ENCODE data around the gene KNCN.

KNCN gene

DNA sequence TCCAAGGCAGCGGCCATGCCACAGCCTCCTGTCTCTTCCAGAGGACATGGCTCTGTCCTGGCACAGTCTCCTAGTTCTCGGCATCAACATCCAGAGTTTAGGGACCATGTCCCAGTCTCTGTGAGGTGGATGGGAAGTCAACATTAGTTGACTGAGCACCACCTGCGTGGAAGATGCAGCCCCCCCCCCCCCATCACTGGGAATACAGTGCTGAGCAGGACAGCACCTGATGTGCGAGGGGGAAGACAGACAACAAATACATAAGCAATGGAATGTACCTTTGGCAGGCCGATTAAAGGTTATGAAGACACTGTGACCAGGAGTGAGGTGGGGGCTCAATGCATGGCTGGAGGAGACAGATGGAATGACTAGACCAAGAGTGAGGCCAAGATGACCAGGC is 26.6 kb downstream of the KNCN start:
- peaks cover 50% of the 10 kb centered on the region for H3K4me1 Mint-ChIP-seq
- H3K27me3 Mint-ChIP-seq: peaks cover 68% of the 10 kb centered on the region
- ATAC-seq (no peak), DNase-seq (no peak)
- H3K4me3 Mint-ChIP-seq: no peak overlapping the region
- H3K27ac Mint-ChIP-seq: no peak overlapping the region
- no peaks in the 10 kb centered on the region for H3K9me3 Mint-ChIP-seq

DNA sequence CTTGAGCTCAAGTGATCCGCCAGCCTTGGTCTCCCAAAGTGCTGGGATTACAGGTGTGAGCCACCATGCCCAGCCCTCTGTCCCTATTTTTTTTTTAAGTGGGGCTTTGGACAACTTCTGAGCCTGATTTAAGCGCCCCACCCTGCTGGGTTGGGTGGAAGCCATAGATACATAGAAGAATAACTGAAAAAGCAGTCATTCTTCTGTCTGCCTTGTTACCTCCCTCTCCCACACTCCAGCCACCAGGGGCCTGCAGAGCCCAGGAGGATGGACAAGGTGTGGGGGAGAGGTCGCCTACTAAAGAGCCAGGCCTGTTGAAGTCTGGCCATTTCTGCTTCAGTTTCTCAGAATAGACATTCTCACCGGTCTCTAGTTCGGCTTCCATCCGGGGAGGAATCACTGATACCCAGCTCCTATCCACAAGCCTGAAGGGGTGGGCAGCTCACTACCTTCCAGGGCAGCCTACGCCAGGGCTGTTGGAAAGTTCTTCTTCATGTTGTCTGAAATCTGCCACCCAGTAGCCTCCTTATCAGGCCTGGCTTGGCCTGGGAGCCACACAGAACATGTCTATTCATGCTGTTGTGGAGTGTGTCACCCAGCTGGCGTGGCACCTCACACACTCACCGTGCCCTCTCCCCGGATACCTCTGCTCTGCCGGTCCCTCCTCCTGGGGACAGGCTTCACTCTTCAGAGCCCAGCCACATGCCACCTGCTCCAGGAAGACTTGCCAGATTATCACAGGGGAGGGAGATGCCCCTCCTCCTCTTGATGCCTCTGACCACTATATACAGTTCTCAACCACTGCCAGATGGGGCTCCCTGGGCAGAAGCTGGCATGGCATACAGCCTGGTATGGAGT is 27.7 kb downstream of the KNCN start:
- H3K4me1 Mint-ChIP-seq: peaks cover 40% of the 10 kb centered on the region
- DNase-seq (no peak), ATAC-seq (no peak)
- no peak overlapping the region for H3K4me3 Mint-ChIP-seq
- no peaks in the 10 kb centered on the region for H3K9me3 Mint-ChIP-seq
- peaks cover 60% of the 10 kb centered on the region for H3K27me3 Mint-ChIP-seq
- no peak overlapping the region for H3K27ac Mint-ChIP-seq

DNA sequence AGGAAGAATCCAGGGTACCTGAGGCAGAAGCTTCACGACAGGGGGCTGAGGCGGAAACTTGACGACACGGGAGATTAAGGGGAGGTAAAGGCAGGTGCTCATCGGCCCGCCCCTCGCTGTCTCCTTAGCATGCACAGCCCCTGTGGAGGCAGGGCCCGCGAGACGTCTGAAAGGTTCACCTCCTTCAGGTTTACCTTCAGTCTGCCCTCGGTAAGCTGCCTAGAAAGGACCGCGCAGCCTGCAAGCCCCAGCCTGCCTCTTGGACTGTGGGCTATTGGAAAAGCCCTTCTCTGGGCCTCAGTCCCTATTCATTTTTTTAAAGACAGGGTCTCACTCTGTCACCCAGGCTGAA is 28.5 kb downstream of the KNCN start:
- peaks cover 33% of the 10 kb centered on the region for H3K4me1 Mint-ChIP-seq
- no peak for ATAC-seq
- H3K27ac Mint-ChIP-seq: peak overlapping the region in 1 of 2 donors; percentile 72
- peaks cover 60% of the 10 kb centered on the region for H3K27me3 Mint-ChIP-seq
- H3K9me3 Mint-ChIP-seq: no peaks in the 10 kb centered on the region
- DNase-seq: no peak
- no peak overlapping the region for H3K4me3 Mint-ChIP-seq

DNA sequence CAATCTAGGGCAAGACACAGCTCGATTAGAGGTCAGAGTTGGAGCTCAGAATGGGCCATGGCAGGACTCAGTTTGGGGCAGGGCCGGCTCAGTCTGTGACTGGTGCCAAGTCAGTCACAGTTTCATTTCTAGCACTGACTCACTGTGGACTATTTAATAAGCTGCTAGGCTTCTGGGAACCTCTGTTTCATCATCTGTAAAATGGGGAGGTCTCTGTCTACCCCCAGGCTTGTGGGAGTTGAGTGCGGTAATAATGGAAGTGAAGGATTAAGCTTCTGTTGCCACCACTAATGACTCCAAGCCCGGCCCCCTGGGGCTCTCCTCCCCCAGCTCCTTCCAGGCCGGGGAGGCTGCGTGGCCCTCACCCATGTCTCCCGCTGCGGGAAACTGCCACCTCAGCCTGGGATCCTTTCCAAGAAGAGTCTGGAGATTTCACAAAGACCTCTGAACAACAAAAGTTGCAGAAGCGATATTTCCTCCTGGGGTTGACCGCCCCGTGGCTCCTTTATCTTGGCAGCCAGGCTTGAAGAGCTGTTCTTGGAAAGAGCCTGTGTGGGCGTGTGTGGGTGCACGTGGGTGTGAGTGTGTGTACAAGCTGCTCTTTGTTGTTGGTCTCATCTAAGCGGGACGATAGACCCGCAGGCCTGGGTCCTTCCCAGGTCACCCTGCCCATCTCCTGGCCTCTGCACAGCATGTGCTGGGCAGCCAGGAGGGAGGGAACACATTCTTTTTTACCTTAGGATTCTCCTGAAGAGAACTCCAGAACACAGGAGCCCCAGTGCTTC is 29.1 kb downstream of the KNCN start:
- ATAC-seq (peak; percentile 95), DNase-seq (peak in 1 of 2 donors; percentile 63)
- peaks cover 33% of the 10 kb centered on the region for H3K4me1 Mint-ChIP-seq
- peaks cover 60% of the 10 kb centered on the region for H3K27me3 Mint-ChIP-seq
- H3K9me3 Mint-ChIP-seq: no peaks in the 10 kb centered on the region
- H3K4me3 Mint-ChIP-seq: peak overlapping the region; percentile 19 to 50
- peak overlapping the region; percentile 72 to 83 for H3K27ac Mint-ChIP-seq

DNA sequence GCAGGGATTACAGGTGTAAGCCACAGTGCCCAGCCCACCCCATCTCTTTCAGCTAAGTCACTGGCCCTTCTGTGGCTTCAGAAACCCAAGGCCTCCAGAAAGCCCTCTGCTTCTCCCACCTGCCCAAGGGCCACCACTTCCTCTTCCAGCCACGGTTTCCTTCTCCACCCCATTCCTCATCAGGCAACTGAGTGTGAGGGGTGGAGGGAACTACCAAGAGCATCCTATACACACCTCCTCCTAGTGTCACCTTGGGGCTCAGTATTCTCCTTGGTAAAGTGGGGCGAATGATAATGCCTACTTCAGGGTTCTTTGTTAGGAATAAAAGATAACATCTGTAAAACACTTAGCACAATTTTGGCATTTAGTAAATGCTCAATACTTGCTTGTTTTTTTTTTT is 30.0 kb downstream of the KNCN start:
- Mint-ChIP-seq H3K4me1 (peaks cover 43% of the 10 kb centered on the region), H3K9me3 (no peaks in the 10 kb centered on the region), H3K4me3 (no peak overlapping the region), H3K27me3 (peaks cover 60% of the 10 kb centered on the region), H3K27ac (peak overlapping the region in 1 of 2 donors; percentile 72)
- no peak for DNase-seq
- ATAC-seq: no peak

DNA sequence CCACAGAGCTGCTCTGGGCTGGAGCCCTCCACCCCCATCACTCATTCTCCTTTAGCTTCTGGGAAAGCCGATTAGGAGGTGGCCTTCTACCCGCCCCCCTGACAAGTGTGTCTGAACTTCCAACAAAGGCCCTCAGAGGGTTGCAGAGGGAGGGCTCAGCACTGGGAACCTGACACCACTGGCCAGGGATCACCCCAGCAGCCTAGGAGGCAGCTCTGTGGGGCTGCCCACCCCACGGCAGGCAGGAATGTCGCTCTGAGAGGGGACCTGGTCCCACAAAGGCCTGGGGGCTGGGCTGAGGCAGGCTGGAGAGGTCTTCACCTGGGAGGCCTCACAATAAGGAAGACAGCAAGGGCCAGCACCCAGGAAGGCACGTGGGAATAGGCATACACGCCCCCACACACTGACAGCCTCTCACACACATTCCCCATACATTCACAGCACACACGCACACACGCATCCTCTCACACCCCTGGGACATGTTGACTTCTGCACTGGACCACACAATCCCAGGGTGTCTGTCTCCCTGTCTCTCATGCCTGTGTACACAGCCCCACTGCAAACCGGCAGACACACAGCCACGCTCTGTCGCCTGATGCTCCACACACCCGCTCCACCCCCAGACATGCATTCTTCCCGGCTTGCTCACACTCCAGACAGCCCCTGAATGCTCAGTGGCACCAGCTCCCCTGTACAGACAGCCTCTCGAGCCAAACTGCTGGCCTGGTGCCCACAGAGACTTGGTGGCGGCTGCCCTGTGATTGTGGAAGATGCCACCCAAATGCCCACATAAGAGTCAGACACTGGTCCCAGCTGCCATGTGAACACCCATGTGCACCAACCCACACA is 31.2 kb downstream of the KNCN start:
- no peak for ATAC-seq
- Mint-ChIP-seq H3K4me1 (peaks cover 35% of the 10 kb centered on the region), H3K4me3 (no peak overlapping the region), H3K9me3 (no peaks in the 10 kb centered on the region), H3K27ac (peak overlapping the region in 1 of 2 donors; percentile 9), H3K27me3 (peaks cover 60% of the 10 kb centered on the region)
- DNase-seq: no peak

GRCh38 chr1:46519209-46519608 is 32.2 kb downstream of the KNCN start:
- Mint-ChIP-seq H3K4me1 (peaks cover 30% of the 10 kb centered on the region), H3K9me3 (no peaks in the 10 kb centered on the region), H3K27me3 (peaks cover 59% of the 10 kb centered on the region), H3K27ac (no peak overlapping the region), H3K4me3 (no peak overlapping the region)
- ATAC-seq: no peak
- no peak for DNase-seq

GRCh38 chr1:46517932-46518498 is 33.4 kb downstream of the KNCN start:
- H3K4me3 Mint-ChIP-seq: no peak overlapping the region
- peak overlapping the region in 1 of 2 donors; percentile 28 for H3K27ac Mint-ChIP-seq
- ATAC-seq (no peak), DNase-seq (no peak)
- no peaks in the 10 kb centered on the region for H3K9me3 Mint-ChIP-seq
- peaks cover 58% of the 10 kb centered on the region for H3K27me3 Mint-ChIP-seq
- H3K4me1 Mint-ChIP-seq: peaks cover 30% of the 10 kb centered on the region

DNA sequence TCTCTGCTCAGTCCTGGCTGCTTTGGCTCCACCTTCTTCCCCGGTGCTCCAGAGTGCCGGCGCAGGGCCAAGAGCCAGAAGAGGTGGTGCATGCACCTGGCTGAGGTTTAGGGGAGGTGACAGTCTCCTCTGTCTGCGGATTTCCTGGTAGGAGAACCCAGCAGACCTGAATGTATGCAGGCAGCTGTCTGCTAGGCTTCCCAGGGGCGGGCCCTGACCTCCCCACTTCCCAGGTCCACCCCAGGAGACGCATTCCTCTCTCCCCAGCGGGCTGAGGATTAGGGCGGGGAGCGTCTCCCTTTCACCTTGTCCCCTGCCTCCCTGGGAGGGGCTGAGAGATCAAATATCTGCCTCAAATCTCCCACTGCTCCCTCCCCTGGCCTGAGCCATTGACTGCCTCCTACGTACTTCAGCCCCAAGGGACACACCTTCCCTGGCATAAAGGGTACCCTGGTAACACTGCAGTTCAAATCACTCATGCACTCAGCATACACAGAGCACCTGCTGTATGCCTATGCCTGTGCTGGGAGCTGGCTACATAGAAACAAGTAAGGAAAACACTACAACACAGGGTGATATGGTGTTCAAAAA is 34.3 kb downstream of the KNCN start:
- Mint-ChIP-seq H3K4me3 (no peak overlapping the region), H3K27ac (no peak overlapping the region), H3K4me1 (peaks cover 20% of the 10 kb centered on the region), H3K27me3 (peaks cover 67% of the 10 kb centered on the region), H3K9me3 (no peaks in the 10 kb centered on the region)
- DNase-seq: no peak
- no peak for ATAC-seq

- Mint-ChIP-seq H3K4me3 (no peak overlapping the region), H3K4me1 (peaks cover 13% of the 10 kb centered on the region)
Observed at GRCh38 chr1:46516200-46516950, 35.1 kb downstream of the KNCN start.

GRCh38 chr1:46515576-46515975 is 35.9 kb downstream of the KNCN start:
- H3K27me3 Mint-ChIP-seq: peaks cover 70% of the 10 kb centered on the region
- DNase-seq (no peak), ATAC-seq (no peak)
- H3K4me3 Mint-ChIP-seq: no peak overlapping the region
- H3K27ac Mint-ChIP-seq: peak overlapping the region in 1 of 2 donors; percentile 56
- H3K9me3 Mint-ChIP-seq: no peaks in the 10 kb centered on the region
- H3K4me1 Mint-ChIP-seq: peaks cover 10% of the 10 kb centered on the region

More at GRCh38 chr1:46516200-46516950, 35.1 kb downstream of the KNCN start:
- H3K9me3 Mint-ChIP-seq: no peaks in the 10 kb centered on the region
- ATAC-seq (no peak), DNase-seq (no peak)
- H3K27me3 Mint-ChIP-seq: peaks cover 73% of the 10 kb centered on the region
- H3K27ac Mint-ChIP-seq: peak overlapping the region in 1 of 2 donors; percentile 52

DNA sequence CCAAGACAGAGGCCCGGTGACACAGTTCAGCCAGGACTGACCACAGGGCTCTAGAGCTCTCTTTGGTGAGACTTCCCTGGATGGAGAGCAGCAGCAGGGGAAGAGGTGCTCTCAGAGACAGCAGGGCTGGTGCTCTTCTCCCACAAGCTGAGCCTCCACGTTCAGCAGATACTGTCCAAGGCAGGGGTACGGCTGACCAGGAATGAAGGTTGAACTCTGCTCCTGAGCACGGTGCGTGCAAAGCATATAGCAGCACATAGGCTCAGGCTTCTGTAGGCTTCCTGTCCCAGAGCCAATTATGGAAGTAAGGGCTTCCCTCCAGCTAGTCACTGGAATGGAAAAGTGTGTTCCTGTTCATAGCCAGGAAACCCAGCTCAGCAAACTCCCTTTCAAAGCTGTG is 37.9 kb downstream of the KNCN start:
- peaks cover 62% of the 10 kb centered on the region for H3K27me3 Mint-ChIP-seq
- H3K9me3 Mint-ChIP-seq: no peaks in the 10 kb centered on the region
- H3K4me3 Mint-ChIP-seq: no peak overlapping the region
- H3K27ac Mint-ChIP-seq: no peak overlapping the region
- DNase-seq: no peak
- ATAC-seq: no peak
- H3K4me1 Mint-ChIP-seq: peaks cover 10% of the 10 kb centered on the region

DNA sequence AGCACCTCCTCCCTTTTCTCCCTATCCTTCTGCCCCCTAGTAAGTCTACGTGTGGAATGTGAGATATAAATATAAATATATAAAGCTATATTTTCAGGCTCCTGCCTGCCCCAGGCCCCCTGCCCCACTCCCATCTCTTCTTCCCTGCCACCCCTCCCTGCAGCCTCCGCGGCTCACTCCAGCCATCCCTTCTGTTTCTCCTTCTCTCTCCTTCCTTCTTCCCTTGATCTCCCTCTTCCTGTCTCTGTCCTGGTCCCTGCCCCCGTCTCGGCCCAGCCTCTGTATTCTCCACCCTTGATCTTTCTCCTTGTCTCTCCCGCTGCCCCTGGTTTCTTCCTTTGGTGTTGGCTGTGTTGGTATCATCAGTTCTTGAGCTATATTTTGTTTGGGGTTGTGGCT is 38.7 kb downstream of the KNCN start:
- Mint-ChIP-seq H3K27me3 (peaks cover 61% of the 10 kb centered on the region), H3K4me3 (no peak overlapping the region), H3K4me1 (peaks cover 10% of the 10 kb centered on the region), H3K27ac (no peak overlapping the region), H3K9me3 (no peaks in the 10 kb centered on the region)
- no peak for ATAC-seq
- no peak for DNase-seq

DNA sequence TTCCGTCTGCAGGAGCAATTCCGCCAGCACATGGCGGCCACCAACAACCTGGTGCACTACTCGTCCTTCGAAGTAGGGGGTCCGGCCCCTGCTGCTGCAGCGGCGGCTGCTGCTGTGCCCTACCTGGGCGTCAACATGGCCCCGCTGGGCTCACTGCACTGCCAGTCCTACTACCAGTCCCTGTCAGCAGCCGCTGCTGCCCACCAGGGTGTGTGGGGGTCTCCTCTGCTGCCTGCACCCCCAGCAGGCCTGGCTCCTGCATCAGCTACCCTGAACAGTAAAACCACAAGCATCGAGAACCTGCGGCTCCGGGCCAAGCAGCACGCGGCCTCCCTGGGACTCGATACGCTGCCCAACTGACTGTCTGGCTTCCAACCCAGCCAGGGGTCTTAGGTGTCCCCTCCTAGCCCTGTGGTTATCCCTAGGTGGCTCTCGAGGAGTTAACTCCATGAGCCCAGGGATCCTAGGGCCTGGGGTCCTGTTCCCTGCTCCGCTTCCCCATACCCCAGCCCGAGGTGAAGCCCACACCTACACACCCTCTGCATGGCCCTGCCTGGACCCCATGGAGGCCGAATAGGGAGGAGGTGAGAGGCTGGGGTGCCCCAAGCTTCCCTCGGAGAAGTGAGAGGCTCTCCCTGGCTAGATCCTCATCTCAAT is 39.2 kb downstream of the KNCN start:
- peaks cover 9% of the 10 kb centered on the region for H3K4me1 Mint-ChIP-seq
- peaks cover 59% of the 10 kb centered on the region for H3K27me3 Mint-ChIP-seq
- no peak overlapping the region for H3K27ac Mint-ChIP-seq
- H3K9me3 Mint-ChIP-seq: no peaks in the 10 kb centered on the region
- ATAC-seq (no peak), DNase-seq (no peak)
- no peak overlapping the region for H3K4me3 Mint-ChIP-seq

Data from stimulated activated naive CD8-positive, alpha-beta T cell treated with anti-CD3 and anti-CD28 coated beads, Interleukin-15, amount 100 ng/mL, for 72 hours (primary cell).